ENCODE data around the gene ASB8. TPM values are rescaled to one million over a fixed set of nuclear protein-coding genes. Genes with fewer than 3 reads are reported as not detected.

ASB8 gene
- polyA plus RNA-seq, 2 of the 4 experiments (the other 2 are of a cell fraction), result 16.2 to 25.6 TPM

GRCh38 chr12:48203192-48203591 is 45.9 kb upstream of the ASB8 start, which contains the start of gene OR10AD1:
Gene OR10AD1 (minus strand): TSS chr12:48203292. CDS start chr12:48203292, 0 bp downstream.
- DNase-seq (ENCODE audit: low read depth in 1 of 2, low spot score in 1 of 2) (no peak), ATAC-seq (no peak), FAIRE-seq (no peak)
- Histone ChIP-seq H3K9me3 (peaks cover 28% of the 10 kb centered on the region), H3K4me1 (peaks cover 19% of the 10 kb centered on the region), H3K4me3 (no peak within 1 kb of the TSS), H3K27ac (no peak within 1 kb of the TSS), H3K4me2 (no peak within 1 kb of the TSS)
- no peak for TF ChIP-seq EP300 (IDR thresholded peaks at IDR 0.05)
- no peak for TF ChIP-seq ZC3H11A (IDR thresholded peaks at IDR 0.05)
- TF ChIP-seq BHLHE40 (IDR thresholded peaks at IDR 0.05; ENCODE audit: low read depth, low read length), result no peak
- TF ChIP-seq HEYL (CRISPR knock-in tag; IDR thresholded peaks at IDR 0.05), result no peak
- no peak for TF ChIP-seq POLR2A (IDR thresholded peaks at IDR 0.05; ENCODE audit: low read length)
- ChIA-PET POLR2A (no interaction called here), CTCF (interaction anchor here (1.5 kb wide), 1 partner anchor 416 kb away, joined by 4 read pairs; no protein-coding TSS in a partner anchor)
- 46% methylated on average over 4 of the region's 4 CpGs for WGBS (ENCODE audit: missing lambda C conversion rate)

- Histone ChIP-seq H3K4me3 (no peak overlapping the region), H3K9me3 (peaks cover 24% of the 10 kb centered on the region), H3K4me1 (peaks cover 19% of the 10 kb centered on the region), H3K27ac (no peak overlapping the region), H3K4me2 (no peak overlapping the region)
- no peak for FAIRE-seq
- 62% methylated on average over 8 of the region's 8 CpGs for WGBS (ENCODE audit: missing lambda C conversion rate)
- DNase-seq (ENCODE audit: low read depth in 1 of 2, low spot score in 1 of 2), result no peak
- no peak for TF ChIP-seq NFE2L2 (conservative IDR thresholded peaks at IDR 0.05; ENCODE audit: low read length)
- no peak for TF ChIP-seq KDM5A (IDR thresholded peaks at IDR 0.05)
- no peak for TF ChIP-seq RCOR1 (IDR thresholded peaks at IDR 0.05; ENCODE audit: low read depth, low read length)
- no peak for TF ChIP-seq POLR2AphosphoS2 (conservative IDR thresholded peaks at IDR 0.05; ENCODE audit: low read length)
- no peak for TF ChIP-seq CTCF (IDR thresholded peaks at IDR 0.05)
- TF ChIP-seq HOXA7 (CRISPR knock-in tag; IDR thresholded peaks at IDR 0.05), result no peak
- no peak for TF ChIP-seq HOXB13 (CRISPR knock-in tag; IDR thresholded peaks at IDR 0.05; ENCODE audit: low read depth)
- TF ChIP-seq SMC3 (IDR thresholded peaks at IDR 0.05), result no peak
- no peak for TF ChIP-seq FOSL2 (IDR thresholded peaks at IDR 0.05)
- no peak for TF ChIP-seq FOSL2 (CRISPR knock-in tag; IDR thresholded peaks at IDR 0.05)
- CTCF ChIA-PET, result interaction anchor here (1.3 to 1.5 kb wide), 2 partner anchors 10 to 416 kb away, joined by 4 read pairs; no protein-coding TSS in a partner anchor
- ATAC-seq, result no peak
- POLR2A ChIA-PET, result no interaction called here
Measured at GRCh38 chr12:48202766-48203165, 45.5 kb upstream of the ASB8 start.

GRCh38 chr12:48201516-48201915 is 44.2 kb upstream of the ASB8 start:
- POLR2A ChIA-PET, result no interaction called here
- FAIRE-seq, result no peak
- ATAC-seq, result no peak
- no peak for TF ChIP-seq EHMT2 (IDR thresholded peaks at IDR 0.05; ENCODE audit: low read depth)
- TF ChIP-seq RAD21 (conservative IDR thresholded peaks at IDR 0.05 in 1 of 2, IDR thresholded peaks at IDR 0.05 in 1 of 2), result no peak
- no peak for TF ChIP-seq ATOH8 (CRISPR knock-in tag; IDR thresholded peaks at IDR 0.05; ENCODE audit: low read depth)
- TF ChIP-seq ZC3H11A (IDR thresholded peaks at IDR 0.05), result no peak
- no peak for TF ChIP-seq HDAC2 (IDR thresholded peaks at IDR 0.05)
- no peak for TF ChIP-seq KDM1A (IDR thresholded peaks at IDR 0.05; ENCODE audit: low read depth)
- no peak for TF ChIP-seq ZFP36 (IDR thresholded peaks at IDR 0.05; ENCODE audit: borderline replicate concordance, partially characterized antibody)
- TF ChIP-seq MYC (IDR thresholded peaks at IDR 0.05; ENCODE audit: borderline replicate concordance, low read length), result no peak
- TF ChIP-seq REST (IDR thresholded peaks at IDR 0.05), result no peak
- no peak for TF ChIP-seq CTCF (IDR thresholded peaks at IDR 0.05)
- no peak for TF ChIP-seq CHD4 (IDR thresholded peaks at IDR 0.05; ENCODE audit: borderline replicate concordance)
- no peak for TF ChIP-seq POLR2A (IDR thresholded peaks at IDR 0.05; ENCODE audit: low read length)
- TF ChIP-seq NR3C1 (IDR thresholded peaks at IDR 0.05), result no peak
- TF ChIP-seq ESRRA (IDR thresholded peaks at IDR 0.05; ENCODE audit: borderline replicate concordance, low read length), result no peak

More at GRCh38 chr12:48201516-48201915, 44.2 kb upstream of the ASB8 start:
- H3K4me1 ChIP-seq, result peaks cover 28% of the 10 kb centered on the region
- DNase-seq (ENCODE audit: low read depth in 1 of 2, low spot score in 1 of 2), result no peak
- CTCF ChIA-PET, result interaction anchor here (1.3 to 4.9 kb wide), 3 partner anchors 8 to 252 kb away, joined by 4 to 34 read pairs (median 4); no protein-coding TSS in a partner anchor
- no peak overlapping the region for H3K4me2 ChIP-seq
- H3K4me3 ChIP-seq, result no peak overlapping the region
- peaks cover 15% of the 10 kb centered on the region for H3K9me3 ChIP-seq
- H3K27ac ChIP-seq, result no peak overlapping the region
- 95% methylated on average over 3 of the region's 3 CpGs for WGBS (ENCODE audit: missing lambda C conversion rate)

All from A549 (cell line).